GM12874 (cell line): Measurements from ENCODE around the gene TAOK1.

Experiments
- TF ChIP-seq, protein P1 (sequence below): IDR thresholded peaks from 2 replicates; pipeline ENCODE4 v1.5.1; 2011; ENCODE audit warnings: low read depth, mild to moderate bottlenecking, control low read depth, low read length, moderate library complexity; ENCODE audit not compliant: insufficient read depth

The TAOK1 gene

DNA sequence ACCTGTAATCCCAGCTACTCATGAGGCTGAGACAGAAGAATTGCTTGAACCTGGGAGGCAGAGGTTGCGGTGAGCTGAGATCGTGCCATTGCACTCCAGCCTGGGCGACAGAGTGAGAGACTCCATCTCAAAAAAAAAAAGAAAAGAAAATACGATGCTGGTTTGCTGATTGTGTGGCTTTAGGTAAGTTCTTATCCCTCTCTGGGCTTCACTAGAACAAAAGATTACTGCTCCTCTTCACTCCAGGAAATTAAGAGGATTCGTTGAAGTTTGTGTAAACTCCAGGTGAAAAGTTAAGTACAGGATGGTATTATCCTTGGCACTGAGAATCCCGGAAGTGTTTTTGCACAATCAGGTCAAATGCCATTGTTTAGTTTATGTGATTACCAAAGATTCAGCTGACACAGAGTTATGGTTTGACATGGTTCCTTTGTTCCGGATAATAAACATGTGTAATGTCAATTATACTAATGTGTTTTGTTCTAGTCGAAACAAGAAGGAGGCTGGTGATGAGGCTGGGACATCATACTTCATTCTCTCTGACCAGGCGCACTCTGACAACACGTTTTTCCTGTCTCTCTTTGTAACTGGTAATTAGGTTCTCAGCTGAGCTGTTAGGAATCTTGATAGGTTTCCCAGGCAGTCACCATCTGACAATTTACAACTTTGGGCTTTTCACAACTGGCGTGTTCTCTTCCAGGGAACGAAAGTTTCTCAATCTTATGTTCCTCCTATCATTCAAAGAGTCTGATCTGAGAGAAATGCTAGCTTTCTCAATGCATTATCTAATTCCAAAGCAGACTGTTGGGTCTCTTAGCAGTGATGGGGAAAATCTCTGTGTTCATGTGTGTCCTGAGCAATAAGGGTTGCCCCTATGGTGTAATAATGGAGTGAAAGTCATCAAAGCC lies 10.8 kb upstream of the TAOK1 start:
- TF ChIP-seq, protein P1, sequence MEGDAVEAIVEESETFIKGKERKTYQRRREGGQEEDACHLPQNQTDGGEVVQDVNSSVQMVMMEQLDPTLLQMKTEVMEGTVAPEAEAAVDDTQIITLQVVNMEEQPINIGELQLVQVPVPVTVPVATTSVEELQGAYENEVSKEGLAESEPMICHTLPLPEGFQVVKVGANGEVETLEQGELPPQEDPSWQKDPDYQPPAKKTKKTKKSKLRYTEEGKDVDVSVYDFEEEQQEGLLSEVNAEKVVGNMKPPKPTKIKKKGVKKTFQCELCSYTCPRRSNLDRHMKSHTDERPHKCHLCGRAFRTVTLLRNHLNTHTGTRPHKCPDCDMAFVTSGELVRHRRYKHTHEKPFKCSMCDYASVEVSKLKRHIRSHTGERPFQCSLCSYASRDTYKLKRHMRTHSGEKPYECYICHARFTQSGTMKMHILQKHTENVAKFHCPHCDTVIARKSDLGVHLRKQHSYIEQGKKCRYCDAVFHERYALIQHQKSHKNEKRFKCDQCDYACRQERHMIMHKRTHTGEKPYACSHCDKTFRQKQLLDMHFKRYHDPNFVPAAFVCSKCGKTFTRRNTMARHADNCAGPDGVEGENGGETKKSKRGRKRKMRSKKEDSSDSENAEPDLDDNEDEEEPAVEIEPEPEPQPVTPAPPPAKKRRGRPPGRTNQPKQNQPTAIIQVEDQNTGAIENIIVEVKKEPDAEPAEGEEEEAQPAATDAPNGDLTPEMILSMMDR, result no peak

- TF ChIP-seq, protein P1, result no peak
These were observed 6.5 kb upstream of the TAOK1 start for GRCh38 chr17:29383686-29384085.

GRCh38 chr17:29384901-29385300 lies 5.3 kb upstream of the TAOK1 start:
- TF ChIP-seq, protein P1, result no peak

DNA sequence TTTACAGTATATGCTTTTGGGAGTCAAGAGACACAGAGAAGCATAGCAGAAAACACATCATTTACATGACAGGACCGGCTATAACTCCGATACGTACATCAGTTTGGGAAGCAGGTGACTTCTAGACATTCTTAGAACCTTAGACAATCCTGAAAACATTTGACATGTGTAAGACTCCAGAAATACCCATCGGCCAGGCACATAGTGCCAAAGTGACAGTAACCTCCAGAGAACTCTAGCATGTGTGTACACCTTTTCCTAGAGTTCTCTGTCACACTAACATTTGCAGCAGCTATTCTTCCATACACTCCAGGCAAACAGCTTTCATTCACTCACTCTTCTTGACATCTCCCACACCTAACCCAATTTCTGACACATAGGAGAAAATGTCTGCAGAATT lies 3.4 kb upstream of the TAOK1 start:
- TF ChIP-seq, protein P1, result no peak

GRCh38 chr17:29388937-29389336 lies 1.2 kb upstream of the TAOK1 start:
- TF ChIP-seq, protein P1, result no peak

- TF ChIP-seq, protein P1, result no peak
These were observed 878 bp downstream of the TAOK1 start for GRCh38 chr17:29390851-29391631.

DNA sequence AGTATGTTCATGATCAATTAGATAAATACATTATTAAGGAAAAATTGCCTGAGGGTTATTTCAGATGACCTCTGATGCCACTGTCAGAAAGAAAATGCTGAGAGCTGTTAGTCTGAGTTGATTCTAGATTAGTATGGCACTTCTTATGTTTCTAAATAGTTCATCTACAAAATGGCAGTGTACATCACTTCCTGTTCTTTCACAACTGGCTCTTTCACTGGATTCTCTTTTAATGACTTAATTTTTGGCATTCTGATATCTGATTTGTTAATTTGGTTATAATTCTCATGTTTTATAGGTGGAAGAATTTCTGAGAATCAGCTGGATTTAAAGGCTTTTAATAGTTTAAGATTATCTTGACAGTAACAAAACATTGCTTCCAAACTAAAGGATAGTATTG lies 3.3 kb downstream of the TAOK1 start:
- TF ChIP-seq, protein P1, result no peak
